Femur (tissue), 1 donor: ENCODE data around the gene TLE3.

Experiments
- DNase-seq: peaks from one replicate; pipeline ENCODE4 v3.0.0-alpha.2; 2017

The TLE3 gene

DNA sequence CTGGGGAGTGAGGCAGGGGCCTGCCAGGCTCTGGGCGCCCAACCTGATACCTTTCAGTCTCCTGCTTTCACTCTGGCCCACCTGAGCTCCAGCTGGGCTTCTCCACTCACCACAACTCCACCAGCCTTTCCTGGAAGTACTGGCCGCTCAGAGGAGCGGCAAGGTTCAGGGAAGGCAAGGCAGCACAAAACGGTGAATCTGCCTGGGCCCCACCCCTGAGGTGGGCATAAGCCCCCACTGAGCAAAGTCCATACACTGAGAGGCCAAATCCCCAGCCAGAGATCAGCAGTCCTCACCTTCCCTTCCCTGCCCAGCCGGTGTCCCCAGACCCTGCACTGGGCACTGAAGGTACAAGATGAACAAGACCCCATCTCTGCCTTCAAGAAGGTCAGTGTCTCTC is 70.7 kb downstream of the TLE3 start:
- DNase-seq, result no peak

DNA sequence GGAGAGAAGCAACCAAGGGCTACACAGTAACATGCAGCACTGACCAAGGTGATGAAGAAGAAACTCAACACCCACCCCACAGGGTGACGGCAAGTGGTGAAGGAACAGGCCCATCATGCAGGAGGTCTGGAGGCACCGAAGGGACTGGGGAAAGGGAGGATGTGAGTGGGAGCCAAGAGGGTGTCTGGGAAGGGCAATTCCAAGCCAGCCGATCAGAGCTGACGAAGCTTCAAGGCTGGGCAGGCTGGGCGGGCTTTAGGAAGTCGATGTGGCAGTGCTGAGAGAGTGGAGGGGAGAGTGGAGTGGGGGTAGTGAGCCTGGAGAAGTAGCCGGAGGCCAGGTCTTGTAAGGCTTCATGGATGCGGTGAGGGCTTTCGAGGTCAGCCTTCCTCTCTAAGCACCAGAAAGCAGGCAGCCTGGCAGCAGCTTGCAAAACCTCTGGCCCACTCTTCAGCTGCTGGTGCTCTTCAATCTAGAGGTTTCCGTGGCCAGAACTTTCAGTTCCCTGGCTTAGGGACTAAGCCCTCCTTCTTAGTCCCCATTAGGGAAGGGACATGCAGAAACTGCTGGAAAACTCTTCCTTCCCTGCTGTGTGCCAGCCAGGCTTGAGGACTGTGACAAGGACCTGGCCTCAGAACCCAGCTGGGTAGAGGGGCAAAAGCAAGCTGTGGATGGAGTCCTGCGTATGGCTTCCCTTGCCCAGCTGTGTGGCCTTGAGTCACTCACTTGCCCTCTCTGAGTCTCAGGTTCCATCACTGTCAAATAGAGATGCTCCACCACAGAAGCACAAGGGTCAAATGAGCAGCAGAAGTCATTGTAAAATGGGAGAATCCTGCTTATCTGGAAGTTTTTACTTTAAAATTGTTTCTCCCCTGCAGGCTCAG is 72.1 kb downstream of the TLE3 start:
- peak; percentile 54 for DNase-seq

DNA sequence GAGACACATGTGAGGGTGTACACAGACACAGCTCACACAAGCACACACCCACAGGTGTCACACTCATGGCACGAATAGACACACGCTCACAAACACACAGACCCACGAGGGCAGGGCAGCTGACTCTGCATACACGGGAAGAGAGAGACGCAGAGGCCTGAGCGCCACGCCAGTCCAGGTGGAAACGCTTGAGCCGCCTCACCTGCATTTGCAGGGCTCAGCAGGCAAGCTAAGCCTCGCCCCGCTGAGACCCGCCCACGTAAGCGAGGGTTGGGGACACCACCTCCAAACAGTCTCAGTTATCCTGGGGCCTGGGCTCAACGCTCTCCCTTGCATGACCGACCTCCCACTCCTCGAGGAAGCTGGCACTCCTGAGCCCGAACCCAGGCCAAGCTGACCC is 73.2 kb downstream of the TLE3 start:
- DNase-seq, result no peak

GRCh38 chr15:70023769-70024491 is 73.8 kb downstream of the TLE3 start:
- peak; percentile 36 for DNase-seq

DNA sequence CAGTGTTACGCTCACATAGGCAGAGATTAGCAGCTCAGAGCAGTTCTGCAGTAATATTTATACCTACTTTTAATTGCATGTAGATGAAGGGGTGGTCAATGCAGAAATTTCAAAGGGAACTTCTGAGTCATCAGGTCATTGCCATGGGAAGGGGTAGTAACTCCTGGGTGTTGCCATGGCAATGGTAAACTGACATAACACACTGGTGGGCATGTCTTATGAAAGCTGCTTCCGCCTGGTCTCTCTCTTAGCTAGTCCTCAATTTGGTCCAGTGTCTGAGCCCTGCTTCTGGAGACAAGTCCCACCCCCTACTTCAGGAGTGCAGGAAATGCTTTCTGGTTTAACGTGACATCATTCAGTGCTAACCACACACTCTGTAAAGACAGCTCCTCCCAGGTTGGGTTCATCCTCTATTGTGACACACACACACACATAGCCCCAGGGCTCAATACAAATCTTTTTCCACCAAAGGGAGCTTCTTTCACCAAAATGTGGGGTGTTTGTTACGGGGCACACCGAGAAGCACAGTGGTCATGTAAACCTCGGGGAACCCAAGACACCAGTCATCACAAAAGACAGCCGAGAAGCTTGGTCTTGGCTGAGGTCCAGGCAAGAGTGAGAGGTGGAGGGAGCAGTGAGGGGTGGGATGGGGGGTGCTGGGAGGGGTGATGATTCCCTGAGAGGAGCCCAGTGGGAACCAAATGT is 74.5 kb downstream of the TLE3 start:
- DNase-seq, result peak; percentile 31

DNA sequence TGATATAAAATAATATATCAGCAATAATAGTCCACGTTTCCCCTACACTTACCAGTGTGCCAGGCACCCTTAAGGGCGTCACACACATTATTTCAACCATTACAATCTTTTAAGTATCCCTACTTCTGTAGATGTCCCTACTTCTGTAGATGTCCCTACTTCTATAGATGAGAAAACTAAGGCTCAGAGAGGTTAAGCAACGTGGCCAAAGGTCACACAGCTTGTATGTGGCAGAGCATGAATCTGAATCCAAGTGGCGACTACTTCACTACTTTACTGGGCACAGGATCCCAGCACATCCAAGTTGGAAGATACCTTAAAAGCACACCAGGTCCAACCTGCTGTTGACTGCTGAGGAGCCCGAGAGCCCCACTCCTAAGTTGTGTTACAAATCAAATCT is 77.5 kb downstream of the TLE3 start:
- no peak for DNase-seq

DNA sequence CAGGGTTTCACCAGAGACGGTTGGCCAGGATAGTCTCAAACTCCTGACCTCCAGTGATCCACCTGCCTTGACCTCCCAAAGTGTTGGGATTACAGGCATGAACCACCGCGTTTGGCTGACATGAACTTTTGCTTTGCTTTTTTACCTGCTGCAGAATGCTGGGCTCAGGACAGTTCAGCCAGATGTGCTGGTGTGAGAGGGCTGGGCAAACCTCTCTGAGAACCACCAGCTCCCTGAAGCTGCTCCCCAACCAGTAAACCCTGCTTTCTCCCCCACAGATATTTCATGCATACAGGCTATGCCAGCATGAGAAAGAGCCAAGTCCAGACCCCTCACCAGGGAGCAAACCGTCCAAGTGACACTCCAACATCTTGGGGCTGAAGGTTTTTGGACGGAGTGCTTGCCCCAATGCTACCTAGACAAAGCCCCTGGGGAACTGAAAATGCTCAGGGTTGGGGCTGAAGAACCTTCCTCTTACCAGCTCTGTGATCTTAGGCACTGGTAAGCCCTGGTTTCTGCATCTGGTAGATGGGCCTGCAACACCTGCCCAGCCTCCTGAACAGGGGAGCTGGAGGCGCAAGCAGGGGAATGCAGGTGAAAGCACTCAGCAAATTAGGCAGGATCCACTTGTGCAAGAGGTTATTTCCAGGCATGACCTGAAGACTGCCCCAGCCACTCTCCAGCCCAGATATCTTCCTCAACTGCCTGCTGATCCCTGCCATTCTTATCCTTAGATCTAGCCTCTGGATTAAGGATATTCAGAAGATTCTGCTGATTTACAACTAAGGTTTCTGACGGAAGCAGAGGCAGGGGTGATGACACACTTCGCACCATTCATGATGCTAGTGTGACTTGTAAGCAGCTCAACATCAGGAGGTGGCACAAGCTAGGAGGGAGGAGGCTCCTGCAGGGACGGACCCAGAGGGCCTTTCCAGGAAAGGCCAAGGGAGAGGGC is 78.8 kb downstream of the TLE3 start:
- DNase-seq, result no peak

GRCh38 chr15:70017801-70018200 is 79.9 kb downstream of the TLE3 start:
- DNase-seq, result no peak

GRCh38 chr15:70017025-70017424 is 80.7 kb downstream of the TLE3 start:
- DNase-seq, result no peak

DNA sequence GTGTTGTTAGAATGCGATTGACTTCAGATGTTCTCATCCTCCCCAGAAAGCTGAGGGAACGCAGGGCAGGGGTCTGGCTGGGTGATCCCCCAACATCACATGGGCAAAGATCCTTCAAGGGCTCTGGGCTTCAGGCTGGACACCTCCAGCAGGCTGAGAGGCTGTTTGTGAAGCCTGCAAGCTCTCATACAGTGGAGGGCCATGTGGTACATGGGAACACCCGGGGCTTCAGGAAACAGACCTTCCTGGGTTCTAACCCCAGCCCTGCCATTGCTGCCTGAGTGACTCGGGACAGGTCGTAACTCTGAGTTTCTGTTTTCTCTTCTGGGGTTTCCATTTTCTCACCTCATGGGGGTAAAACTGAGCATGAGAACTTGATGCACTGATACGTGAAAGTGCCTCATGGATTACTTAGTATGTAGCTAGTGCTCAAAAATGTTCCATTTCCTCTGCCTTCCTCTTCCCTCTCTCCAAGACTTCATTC is 81.2 kb downstream of the TLE3 start:
- no peak for DNase-seq

DNA sequence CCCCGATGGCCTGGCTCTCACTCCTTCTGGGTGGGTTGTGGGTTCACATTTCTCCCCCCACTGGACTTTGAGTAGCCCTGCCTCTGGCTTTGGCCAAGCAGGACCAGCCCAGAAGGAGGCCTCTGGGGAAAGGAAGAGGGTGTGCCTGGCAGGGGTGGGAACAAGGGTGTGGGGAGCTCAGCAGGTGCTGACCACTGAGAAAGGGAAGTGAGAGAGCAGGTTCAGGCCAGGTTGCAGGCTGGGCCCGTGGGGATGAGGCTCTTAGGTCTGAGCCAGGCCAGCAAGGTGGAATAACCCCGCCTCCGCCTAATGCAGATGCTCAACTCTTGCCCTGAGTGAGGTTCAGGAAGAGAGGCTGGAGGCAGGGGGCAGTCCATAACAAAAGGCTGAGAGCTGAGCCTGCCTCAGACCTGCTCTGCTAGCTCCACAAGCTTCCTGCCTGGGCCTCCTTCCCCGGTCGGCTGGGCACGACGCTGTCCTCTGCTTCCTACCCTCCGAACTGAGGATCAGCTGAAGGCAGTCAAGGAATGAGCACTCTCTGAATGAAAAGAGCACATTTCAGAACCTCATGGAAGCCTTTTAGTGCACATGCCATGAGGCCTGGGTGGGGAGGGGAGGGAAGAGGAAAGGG is 82.7 kb downstream of the TLE3 start:
- no peak for DNase-seq

DNA sequence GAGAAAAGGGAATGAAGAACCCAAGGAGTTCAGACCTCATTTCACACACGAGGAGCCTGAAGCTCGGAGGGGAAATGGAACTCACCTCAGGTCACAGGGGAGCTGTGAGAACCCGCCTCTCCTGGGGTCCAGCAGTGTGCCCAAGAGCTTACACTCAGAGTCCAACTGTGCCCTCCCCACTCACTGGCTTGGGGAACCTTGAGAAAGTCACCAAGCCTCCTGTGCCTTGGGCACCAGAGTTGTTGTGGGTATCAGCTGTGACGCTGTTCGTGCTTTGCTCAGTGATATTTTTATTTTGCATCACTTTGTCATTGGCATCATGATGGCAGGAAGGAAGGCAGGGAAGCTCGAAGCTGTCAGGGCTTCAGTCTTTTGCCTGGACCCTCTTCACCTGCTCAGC is 83.4 kb downstream of the TLE3 start:
- no peak for DNase-seq

GRCh38 chr15:70013656-70014313 is 83.9 kb downstream of the TLE3 start:
- DNase-seq, result no peak

GRCh38 chr15:70012895-70013294 is 84.8 kb downstream of the TLE3 start:
- no peak for DNase-seq

- no peak for DNase-seq
Observed at GRCh38 chr15:70008697-70009290, 88.9 kb downstream of the TLE3 start.

DNA sequence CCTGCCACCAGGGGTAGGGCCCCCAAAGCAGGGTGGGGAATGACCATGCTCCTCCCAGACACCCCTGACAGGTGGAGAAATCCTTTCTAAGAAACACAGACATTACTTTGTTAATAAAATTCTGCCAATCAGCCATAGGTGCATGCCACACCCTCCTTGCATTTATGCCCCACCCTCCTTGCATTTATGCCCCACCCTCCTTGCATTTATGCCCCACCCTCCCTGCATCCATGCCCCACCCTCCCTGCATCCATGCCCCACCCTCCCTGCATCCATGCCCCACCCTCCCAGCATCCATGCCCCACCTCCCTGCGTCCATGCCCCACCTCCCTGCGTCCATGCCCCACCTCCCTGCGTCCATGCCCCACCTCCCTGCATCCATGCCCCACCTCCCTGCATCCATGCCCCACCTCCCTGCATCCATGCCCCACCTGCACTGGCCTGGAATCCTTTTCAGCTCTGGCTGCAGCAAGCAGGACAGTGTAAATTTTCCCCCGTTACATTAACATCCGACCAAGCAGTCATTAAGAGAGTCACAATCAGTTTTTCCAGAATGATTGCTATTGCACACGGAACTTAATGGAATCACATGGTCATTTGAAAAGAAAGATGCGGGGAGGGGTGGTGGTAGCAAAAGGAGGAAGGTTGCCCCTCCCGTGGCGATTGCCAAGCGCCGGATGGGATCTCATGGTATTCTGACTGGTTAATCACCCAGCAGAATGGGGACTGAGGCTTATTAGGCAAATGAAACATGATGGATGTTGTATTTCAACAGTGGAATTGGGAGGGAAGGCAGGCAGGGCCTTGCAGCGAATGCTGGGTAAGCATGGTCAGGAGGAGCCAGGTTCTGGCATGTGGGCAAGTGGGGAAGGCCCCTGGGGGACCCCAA is 91.2 kb downstream of the TLE3 start:
- DNase-seq, result no peak

GRCh38 chr15:70004826-70005225 is 92.9 kb downstream of the TLE3 start:
- no peak for DNase-seq

GRCh38 chr15:70002897-70003296 is 94.8 kb downstream of the TLE3 start:
- no peak for DNase-seq

- DNase-seq, result no peak
Observed at GRCh38 chr15:70001859-70002258, 95.9 kb downstream of the TLE3 start.
